ENCODE measurements around the gene FAM120B.
"Not testable (repeated sequence)": the region's sequence is repeated elsewhere in the genome, so short reads cannot be mapped to it uniquely, and the experiment has no call there.

Gene FAM120B

DNA sequence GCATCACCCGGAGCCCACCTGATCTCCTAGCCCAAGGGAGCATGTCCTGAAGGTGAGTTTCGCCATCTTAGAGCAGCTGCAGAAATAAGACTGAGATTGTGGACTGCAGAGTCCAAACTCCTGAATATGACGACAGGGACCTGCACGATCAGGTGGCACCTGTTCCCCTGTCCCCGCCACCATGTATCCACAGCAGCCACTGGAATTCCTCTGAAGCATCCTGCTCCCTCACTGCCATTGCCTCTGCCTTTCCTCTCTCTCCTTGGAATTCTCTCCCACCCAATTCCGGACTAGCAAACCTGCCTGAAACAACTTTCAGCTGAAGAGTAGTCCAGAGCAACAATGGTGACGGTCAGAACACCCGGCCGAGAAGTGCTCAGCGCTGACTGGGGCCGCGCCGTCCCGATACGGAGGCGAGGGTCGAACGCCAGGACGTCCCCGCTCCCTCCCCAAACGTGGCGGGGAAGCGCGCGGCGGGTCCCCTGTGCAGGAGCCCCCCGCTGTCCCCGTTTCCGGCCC lies 694 bp upstream of the FAM120B start:
- DNase-seq = no peak

DNA sequence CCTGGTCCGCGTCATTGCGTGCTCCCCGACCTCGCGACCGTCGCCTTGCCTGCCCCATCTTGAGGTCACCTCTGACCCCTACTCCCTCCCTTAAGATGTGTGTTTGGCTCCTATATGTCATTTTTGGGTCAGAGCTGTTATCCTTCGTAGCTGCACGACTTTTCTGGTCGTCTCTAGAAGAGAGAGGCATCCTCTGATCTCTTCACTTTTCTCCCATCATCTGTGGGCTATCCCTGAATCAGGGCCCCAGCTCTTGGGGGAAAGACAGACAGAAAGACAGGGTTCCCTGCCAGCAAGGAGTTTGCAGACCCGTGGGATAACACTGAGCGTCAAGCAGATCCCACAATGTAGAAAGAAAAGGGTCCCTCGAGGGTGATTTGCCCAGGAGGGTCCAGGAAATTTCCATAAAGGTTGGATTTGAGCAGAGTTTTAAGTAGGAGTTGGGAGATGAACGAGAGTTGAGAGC lies 555 bp downstream of the FAM120B start:
- DNase-seq = no peak

DNA sequence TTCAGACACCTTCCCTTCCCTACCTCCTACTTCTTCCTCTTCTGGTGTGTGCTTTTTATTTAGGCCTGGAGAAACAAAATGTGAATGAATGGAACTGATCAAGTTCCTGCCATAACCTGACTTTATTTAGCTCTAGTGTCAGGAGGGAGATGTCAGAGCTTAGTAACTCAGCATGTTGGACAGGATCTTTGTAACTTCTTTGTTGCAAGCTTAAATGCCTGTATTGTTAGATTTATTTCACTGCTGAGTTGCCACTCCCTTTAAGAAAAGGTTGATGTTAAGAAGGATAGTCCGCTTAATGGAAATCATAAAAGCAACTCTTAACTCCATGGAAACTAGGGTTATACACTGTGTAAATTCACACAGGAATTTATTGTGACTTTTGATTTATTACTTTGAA lies 2.2 kb downstream of the FAM120B start:
- no peak for DNase-seq

DNA sequence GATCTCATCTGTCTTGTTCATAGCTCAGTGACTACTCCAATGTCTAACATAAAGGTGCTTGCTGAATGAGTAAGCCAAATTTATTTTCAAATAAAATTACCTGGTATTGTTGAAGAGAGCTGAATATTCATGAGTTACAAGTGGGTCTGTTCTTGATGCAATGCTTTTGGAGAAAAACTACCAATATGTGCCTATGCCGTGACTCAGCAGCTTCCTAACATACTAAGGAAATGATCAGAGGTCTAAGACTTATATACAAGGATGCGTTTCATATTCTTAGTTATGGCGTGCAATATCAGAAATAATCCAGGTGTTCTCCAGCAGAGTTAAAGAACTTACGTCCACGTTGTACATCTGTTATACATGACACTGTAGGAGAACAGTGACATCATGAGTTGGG lies 5.1 kb downstream of the FAM120B start:
- DNase-seq = no peak

DNA sequence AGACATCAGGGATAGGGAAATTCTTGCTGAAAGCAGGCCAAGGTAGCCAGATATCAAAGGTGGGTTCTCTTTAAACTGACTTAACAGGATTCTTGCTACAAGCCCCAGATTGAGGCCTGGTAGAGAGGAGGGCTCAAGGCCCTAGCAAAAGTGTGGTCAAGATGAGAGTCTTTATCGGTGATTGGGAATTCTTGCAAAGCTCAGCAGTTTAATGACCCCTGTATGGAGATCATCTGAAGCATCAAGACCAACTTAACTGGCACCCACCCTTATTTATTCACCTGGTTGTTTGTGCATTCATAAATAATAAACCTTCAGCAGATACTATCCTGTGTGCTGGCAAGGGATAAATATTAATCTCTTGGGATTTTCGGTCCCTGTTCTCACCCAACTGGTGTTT lies 6.3 kb downstream of the FAM120B start:
- no peak for DNase-seq

DNA sequence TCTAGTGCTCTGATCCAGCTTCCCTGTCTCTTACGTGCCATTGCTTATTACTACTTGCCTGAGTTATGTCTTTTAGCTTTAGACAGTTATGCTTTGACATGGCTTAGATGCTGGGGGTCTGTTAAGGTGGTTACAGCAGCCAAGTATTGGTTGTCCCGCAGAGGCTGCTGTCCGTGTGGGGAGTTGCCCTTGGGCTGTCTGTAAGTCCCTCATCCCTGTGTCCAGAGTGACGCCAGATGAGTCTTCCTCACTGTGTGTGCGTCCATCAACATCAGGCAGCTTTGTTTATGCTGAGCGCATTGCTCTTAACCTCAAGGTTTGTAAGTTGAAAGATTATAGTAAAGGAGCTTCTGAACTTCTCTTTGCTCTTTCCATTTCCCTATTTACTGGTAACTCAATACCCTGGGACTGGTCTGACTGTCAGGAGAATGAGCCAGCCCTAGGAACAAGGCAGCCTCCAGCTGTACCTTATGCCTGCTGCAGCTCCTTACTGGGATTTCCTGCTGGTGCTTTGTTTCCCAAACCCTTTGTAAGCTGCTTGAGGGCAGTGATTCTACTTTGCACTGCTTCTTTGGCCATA lies 7.2 kb downstream of the FAM120B start:
- DNase-seq = no peak

DNA sequence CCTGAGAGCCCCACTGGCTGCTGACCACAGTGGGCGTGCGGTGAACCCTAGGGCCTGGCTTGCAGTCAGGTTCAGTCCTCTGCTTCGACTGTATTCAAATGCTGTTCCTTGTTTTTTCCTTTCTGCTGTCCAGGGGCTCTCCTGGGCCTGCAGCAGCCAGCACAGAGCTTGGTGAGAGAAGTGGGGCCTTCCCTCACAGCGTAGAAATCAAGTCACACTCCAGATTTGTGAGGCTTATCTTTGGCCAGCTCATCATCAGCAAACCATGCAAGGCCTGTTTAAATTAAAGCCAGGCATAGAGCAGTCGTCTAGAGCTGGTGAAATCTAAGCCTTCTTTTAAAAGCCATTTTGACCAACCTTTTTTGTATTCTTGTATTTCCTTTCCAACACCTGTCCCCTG lies 8.4 kb downstream of the FAM120B start:
- DNase-seq = no peak

DNA sequence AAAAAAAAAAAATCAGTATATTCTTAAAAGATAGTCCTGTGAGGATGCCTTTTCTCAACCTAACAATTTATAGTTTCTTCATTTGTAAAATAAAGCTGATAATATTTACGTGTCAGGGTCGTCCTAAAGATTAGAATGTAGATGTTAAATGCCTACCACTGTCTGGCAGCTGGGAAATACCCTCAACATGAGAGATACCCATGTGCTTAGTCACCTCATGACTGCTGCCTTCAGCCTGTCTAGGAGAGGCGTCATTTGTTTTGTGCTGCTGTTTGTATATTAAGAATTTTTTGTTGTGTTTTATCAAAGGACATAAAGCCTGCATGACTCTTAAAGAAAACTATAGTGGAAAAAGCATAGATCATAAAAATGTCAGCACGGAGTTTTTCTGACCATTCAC lies 9.5 kb downstream of the FAM120B start:
- no peak for DNase-seq

DNA sequence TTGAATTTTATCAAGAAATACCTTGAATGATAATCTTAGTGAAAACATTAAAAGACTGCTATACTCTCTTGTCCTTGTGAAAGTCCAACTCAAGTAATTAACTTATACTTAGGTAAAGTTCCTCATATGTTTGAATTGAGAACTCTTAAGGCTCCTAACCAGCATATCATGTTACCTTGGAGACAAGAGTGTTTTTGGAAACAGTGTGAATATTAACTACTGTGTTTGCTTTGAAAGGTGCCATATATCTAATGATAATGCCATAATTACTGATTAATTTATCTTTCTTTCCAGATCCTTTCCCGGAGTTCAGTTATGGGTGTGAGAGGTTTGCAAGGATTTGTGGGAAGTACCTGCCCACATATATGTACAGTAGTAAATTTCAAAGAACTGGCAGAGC lies 10.5 kb downstream of the FAM120B start:
- no peak for DNase-seq

DNA sequence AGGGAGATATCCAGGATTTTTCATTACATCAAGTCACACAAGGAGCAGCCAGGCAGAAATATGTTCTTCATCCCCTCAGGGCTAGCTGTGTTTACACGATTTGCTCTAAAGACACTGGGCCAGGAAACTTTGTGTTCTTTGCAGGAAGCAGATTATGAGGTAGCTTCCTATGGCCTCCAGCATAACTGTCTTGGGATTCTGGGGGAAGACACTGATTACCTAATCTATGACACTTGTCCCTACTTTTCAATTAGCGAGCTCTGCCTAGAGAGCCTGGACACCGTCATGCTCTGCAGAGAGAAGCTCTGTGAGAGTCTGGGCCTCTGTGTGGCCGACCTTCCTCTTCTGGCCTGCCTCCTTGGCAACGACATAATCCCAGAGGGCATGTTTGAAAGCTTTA lies 11.2 kb downstream of the FAM120B start:
- no peak for DNase-seq

DNA sequence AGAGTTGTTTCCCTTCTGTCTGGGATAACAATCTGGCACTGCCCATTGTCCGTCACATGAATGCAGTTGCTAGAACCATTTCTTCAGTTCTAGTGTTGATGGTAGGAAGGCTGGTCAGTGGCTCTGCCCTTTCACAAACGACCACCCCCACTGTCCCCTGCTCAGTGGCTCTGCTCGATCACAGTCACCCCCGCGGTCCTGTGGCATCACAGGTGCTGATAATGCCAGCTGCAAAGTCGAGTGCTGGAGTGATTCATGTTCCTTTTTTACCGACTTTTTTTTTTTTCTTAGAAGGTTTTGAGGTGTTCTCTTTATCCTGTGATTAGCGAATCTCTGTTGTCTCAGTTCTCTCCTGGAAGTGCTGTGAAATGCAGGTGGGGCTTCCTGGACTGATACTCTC lies 22.8 kb downstream of the FAM120B start:
- DNase-seq = no peak

DNA sequence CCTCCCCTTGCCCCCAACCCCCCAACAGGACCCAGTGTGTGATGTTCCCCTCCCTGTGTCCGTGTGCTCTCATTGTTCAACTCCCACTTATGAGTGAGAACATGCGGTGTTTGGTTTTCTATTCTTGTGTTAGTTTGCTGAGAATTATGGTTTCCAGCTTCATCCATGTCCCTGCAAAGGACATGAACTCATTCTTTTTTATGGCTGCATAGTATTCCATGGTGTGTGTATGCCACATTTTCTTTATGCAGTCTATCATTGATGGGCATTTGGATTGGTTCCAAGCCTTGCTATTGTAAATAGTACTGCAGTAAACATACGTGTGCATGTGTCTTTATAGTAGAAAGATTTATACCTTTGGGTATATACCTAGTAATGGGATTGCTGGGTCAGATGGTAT lies 28.6 kb downstream of the FAM120B start:
- DNase-seq = not testable (repeated sequence)

DNA sequence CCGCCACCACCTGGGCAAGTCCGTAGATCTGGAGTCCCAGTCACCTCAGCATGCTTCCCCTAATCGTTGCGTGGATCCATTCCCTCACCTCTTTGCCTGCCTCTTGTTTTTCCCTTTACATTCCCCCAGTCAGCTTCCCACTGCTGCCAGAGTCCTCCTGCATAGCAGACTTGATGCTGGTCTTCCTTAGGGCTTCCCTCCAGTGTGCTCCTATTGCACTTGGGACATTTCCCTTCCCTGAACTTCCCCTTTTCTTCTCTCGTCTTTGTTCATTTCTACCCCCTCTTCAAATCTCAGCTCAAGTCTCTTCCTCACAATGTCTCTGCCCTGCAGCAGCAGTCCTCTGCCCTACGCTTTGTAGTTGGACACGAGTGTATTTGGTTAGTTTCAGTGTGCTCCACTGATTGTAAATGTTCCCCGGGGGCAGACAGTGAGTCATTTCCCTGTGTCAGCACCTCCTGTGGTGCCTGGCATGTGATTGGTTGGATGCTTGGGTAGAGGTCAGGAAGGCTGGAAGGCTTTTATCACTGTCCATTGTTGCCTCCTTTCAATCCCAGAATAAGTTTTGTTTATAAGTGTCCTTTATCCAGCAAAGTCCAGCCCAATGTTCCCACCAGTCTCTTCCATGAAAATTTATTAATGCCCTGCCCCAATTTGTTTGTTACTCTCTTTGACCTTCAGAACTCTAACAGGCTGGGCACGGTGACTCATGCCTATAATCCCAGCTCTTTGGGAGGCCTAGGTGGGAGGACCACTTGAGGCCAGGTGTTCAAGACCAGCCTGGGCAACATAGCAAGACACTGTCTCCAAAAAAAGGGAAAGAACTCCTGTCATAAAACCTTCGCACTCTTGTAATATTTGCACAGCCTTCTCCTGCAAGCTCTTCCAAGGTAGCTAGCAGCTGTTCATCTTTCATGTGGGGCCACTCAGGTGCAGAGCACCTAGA lies 38.3 kb downstream of the FAM120B start:
- DNase-seq = no peak

DNA sequence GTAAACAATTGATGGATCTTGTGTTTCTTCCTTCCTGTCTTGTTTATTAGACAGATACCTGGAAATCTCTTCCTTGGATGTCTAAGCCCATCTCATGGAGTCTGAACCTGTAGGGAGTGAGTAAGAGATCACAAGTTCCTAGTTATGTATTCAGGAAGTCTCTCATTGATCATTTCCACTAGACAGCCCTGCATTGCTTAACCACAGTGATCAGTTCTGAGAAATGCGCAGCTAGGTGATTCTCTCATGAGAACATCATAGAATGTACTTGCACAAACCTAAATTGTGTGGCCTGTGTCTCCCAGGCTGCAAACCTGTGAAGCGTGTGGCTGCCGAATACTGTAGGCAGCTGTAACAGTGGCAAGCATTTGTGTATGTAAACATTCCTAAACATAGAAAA lies 39.1 kb downstream of the FAM120B start:
- DNase-seq = no peak

DNA sequence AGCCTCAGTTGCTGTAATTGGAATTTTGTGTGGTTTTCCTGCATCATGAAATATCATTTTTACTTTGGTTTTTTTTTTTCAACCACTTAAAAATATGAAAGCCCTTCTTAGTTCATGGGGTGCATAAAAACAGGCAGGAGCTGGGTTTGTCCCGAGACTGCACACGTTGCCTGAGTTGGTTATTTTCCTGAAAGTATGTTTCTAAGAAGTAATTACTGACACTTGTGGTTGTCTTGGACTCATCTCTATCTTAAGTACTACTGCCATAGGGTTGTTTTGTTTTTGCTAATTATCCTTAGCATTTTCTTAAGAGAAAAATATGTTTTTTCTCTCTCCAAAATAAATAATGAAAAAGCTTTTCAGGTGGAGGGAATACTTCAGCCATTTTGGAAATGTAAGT lies 40.1 kb downstream of the FAM120B start:
- DNase-seq = no peak

DNA sequence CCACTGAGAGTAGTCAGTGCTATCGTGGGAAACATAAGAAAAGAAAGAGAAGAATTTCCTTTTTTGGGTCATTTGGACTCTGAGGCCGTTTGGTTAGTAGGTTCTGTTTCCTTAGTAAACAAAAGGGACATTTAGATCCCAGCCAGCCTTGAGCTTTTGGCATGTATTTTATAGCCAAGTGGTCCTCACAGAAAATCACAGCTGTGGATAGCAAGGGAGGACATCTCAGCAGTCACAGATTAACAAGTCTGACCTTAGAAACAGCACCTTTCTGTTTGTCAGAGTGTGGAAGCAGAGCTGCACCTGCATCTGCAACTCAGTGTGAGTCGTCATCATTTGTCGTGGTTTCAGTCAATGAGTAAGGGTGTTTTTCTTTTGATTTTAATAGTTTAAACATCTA lies 40.5 kb downstream of the FAM120B start:
- DNase-seq = no peak

DNA sequence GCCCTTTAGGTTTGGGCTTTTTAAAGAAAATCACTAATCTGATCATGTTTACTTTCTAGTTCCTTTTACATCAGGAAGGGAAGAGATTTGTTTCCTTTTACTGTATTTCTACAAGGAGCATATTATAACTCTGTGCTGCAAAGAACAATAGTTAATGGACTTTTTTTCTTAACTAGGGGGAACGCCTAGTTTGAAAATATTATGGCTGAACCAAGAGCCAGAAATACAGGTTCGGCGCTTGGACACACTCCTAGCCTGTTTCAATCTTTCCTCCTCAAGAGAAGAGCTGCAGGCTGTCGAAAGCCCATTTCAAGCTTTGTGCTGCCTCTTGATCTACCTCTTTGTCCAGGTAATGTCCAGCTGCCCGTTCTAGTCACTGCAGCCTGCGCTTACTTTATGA lies 41.4 kb downstream of the FAM120B start:
- DNase-seq = no peak

DNA sequence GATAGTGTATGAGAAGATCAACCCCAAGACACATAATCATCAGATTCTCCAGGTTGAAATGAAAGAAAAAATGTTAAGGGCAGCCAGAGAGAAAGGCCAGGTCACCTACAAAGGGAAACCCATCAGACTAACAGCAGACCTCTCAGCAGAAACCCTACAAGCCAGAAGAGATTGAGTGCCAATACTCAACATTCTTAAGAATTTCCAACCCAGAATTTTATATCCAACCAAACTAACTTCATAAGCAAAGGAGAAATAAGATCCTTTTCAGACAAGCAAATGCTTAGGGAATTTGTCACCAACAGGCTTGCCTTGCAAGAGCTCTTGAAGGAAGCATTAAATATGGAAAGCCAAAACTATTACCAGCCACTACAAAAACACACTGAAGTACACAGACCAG lies 44.9 kb downstream of the FAM120B start:
- not testable (repeated sequence) for DNase-seq

DNA sequence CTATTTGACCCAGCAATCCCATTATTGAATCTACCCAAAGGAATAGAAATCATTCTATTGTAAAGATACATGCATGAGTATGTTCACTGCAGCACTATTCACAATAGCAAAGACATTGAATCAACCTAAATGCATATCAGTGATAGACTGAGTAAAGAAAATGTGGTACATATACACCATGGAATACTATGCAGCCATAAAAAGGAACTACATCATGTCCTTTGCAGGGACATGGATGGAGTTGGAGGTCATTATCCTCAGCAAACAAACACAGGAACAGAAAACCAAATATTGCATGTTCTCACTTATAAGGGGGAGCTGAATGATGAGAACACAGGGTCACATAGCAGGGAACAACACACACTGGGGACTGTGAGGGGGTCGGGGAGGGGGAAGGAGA lies 48.6 kb downstream of the FAM120B start:
- DNase-seq = not testable (repeated sequence)

DNA sequence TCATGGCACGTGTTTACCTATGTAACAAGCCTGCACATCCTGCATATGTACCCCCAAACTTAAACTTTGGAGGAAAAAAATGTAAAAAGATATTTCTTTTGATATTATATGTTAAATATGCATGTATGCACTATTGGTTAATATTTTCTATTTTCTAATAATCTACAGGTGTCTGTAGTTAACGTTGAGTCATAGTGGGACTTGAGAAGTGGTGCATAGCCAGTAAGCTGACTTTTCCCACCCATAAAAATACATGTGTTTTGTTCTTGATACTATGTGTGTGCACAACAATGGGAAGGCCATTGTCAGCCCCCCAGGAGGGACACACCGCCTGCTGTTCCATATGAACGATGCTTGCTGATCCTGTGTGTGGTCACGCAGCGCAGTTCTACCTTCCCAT lies 49.1 kb downstream of the FAM120B start:
- no peak for DNase-seq

DNA sequence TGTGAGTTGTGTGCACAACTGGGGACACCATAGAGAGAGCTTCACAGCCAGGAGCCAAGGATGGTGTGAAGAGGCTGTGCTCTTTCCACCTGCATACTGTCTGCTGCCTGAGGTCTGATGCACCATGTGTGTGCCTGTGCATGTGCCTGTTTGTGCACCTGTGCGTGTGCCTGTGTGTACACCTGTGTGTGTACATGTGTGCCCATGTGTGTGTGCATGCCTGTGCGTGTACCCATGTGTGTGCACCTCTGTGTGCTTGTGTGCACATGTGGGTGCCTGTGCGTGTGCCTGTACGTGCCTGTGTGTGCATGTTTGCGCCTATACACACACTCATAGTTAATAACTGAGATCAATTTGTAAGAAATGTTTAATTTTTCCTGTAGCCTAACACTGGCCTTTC lies 51.3 kb downstream of the FAM120B start:
- DNase-seq = no peak

DNA sequence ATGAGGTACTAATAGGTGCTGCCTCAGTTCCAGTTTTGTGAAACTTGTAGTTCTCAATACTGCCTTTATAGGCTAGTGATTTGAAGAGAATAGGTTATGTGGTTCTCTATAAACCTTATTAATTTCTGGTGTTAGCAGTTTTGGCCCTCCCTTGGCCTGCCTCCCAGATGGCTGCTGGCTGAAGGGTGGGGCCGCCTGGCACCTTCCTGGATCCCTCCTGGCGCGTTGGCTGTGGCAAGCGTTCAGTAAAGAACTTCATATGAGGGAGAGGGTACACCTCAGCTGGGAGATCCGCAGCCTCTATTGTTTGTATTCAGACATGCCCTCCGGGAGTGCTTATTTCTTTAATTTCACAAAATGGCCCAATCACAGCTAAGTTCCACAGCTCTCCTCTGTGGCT lies 51.9 kb downstream of the FAM120B start:
- no peak for DNase-seq

DNA sequence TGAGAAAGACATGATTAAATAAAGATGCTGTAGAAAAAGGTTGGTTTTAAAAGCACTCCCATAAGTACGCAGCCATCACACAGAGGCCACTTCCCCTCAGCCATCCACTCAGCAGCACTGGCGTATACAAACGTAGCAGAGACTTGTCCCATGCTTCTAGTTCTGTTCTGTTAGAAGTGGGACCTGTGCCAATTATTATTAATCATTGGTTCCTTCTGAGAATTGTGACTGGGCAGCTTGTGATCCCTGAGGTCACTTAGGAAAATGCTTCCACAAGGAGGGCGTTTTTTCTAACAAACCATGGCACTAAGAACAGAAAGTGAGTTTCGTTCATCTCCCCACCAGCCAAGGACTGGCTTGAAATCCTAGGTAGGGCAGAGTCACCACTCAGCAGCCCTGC lies 53.9 kb downstream of the FAM120B start:
- DNase-seq = no peak

DNA sequence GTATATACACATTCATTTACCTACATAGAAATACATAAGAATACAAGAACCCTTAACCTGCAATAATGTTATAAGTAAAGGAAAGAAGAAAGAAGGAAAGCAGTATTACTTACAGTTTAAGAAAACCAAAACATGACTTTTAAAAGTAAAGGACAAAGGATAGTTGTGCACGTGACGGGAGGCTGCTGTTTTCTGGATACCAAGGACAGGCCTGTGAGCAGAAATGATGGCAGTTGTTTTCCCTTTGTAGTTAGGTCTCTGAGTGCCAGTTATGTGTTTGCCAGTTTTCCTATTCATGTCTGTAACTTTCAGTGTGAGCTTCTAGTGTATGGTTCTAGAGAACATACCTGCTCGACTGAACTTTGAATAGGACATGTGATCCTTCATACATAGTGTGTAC lies 54.8 kb downstream of the FAM120B start:
- no peak for DNase-seq

Measured in femur (tissue), 1 donor.